Hepatocyte (in vitro differentiated cells): ENCODE measurements around the gene RPS27. TPM values are rescaled to one million over a fixed set of nuclear protein-coding genes. Genes with fewer than 3 reads are reported as not detected.
A peak's percentile ranks its signal among the peaks of the same experiment; 100 is the strongest.

Experiments used
- DNase-seq: peaks from one replicate; pipeline ENCODE4 v3.0.0-alpha.2; 2016; ENCODE audit warnings: low spot score
- H2AFZ ChIP-seq: fragments of 200-600 bp; sonication (generic); 2 replicates; pipeline ENCODE4 v1.6.0; 2016; ENCODE audit warnings: antibody characterized with exemption, mild to moderate bottlenecking
- H3K27ac ChIP-seq: fragments of 200-600 bp; sonication (generic); 2 replicates; pipeline ENCODE4 v1.5.1; 2016; ENCODE audit warnings: mild to moderate bottlenecking
- H3K27me3 ChIP-seq: fragments of 200-600 bp; sonication (generic); 2 replicates; pipeline ENCODE4 v1.6.1; 2016
- H3K36me3 ChIP-seq: fragments of 200-600 bp; sonication (generic); replicated peaks from 2 replicates; pipeline ENCODE4 v1.5.1; 2016; ENCODE audit warnings: low read depth; ENCODE audit not compliant: insufficient read depth
- H3K4me1 ChIP-seq: fragments of 200-600 bp; sonication (generic); 2 replicates; pipeline ENCODE4 v1.5.1; 2016; ENCODE audit warnings: mild to moderate bottlenecking, moderate library complexity; ENCODE audit not compliant: insufficient read depth
- H3K4me2 ChIP-seq: fragments of 200-600 bp; sonication (generic); 2 replicates; pipeline ENCODE4 v1.6.0; 2016
- H3K4me3 ChIP-seq: fragments of 200-600 bp; sonication (generic); 2 replicates; pipeline ENCODE4 v1.5.1; 2016; ENCODE audit warnings: mild to moderate bottlenecking
- H3K79me2 ChIP-seq: fragments of 200-600 bp; sonication (generic); 2 replicates; pipeline ENCODE4 v1.6.0; 2017; ENCODE audit warnings: mild to moderate bottlenecking
- H3K9me2 ChIP-seq: fragments of 200-600 bp; sonication (generic); replicated peaks from 2 replicates; pipeline ENCODE4 v1.6.0; 2017; ENCODE audit warnings: mild to moderate bottlenecking; ENCODE audit not compliant: insufficient read depth
- H3K9me3 ChIP-seq: fragments of 200-600 bp; sonication (generic); 2 replicates; pipeline ENCODE4 v1.5.1; 2016; ENCODE audit warnings: low read depth, mild to moderate bottlenecking
- H4K20me1 ChIP-seq: fragments of 200-600 bp; sonication (generic); 2 replicates; pipeline ENCODE4 v1.6.0; 2016; ENCODE audit warnings: mild to moderate bottlenecking; ENCODE audit not compliant: insufficient read depth, poor library complexity, severe bottlenecking
- EZH2 ChIP-seq: fragments of 200-600 bp; sonication (generic); IDR thresholded peaks from 2 replicates; pipeline ENCODE4 v1.6.1; 2016; ENCODE audit warnings: antibody characterized with exemption, mild to moderate bottlenecking, borderline replicate concordance
- EZH2phosphoT487 ChIP-seq: fragments of 200-600 bp; sonication (generic); IDR thresholded peaks from one replicate; pipeline ENCODE4 v1.6.1; 2018; ENCODE audit warnings: antibody characterized with exemption, mild to moderate bottlenecking, low read depth, moderate library complexity; ENCODE audit not compliant: unreplicated experiment, severe bottlenecking
- WGBS: methylation state at CpG from one replicate; pipeline ENCODE4 v1.1.6; 2016; ENCODE audit warnings: low lambda C conversion rate; ENCODE audit errors: missing lambda C conversion rate; 5-methylcytosine and 5-hydroxymethylcytosine counted together
- polyA plus RNA-seq: library from polyadenylated mRNA; unstranded; fragments of >200 nt; fragmentation: Nextera tagmentation; extraction: Ambion mirVana; gene quantifications from 2 replicates; pipeline ENCODE4 v1.2.1, GENCODE V29; 2016
- total RNA-seq: library from RNA; depleted of rRNA; stranded (reverse); fragments of >200 nt; gene quantifications from 2 replicates; pipeline ENCODE4 v1.2.3, GENCODE V29; 2014
- TF ChIP-seq, protein P1 (sequence below): fragments of 200-600 bp; sonication (generic); IDR thresholded peaks from 2 replicates; pipeline ENCODE4 v1.5.1; 2016; ENCODE audit warnings: antibody characterized with exemption, mild to moderate bottlenecking; ENCODE audit not compliant: poor library complexity

Gene RPS27
- total and polyA plus RNA-seq, 2 experiments from 2014 or later, result 1,696 to 2,548 TPM

DNA sequence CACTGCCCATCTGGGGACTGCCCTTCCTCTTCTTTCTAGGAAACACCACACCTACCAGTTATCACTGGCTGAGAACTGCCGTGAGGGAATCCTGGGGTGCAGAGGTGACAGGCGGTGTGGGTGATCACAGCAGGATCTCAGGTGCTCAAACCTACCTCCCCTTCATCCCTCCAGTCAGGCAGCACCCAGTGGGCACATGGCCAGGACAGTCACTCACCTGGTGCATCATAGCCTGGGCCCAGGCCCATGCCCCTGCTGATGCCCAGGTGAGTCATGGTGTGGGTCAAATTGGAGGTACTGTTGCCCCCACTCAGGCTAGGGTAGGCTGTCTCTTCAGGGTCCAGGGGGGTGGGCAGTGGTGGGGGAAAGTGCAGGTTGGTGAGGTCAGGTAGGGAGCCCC is 38.8 kb upstream of the RPS27 start:
- DNase-seq, result no peak
- Histone ChIP-seq H3K27me3 (no peaks in the 10 kb centered on the region), H3K9me2 (no peaks in the 10 kb centered on the region), H3K4me2 (no peak overlapping the region), H2AFZ (no peak overlapping the region), H3K4me3 (no peak overlapping the region), H3K4me1 (peaks cover 10% of the 10 kb centered on the region), H3K9me3 (no peaks in the 10 kb centered on the region), H3K27ac (no peak overlapping the region), H3K36me3 (no peaks in the 10 kb centered on the region), H4K20me1 (peaks cover 29% of the 10 kb centered on the region), H3K79me2 (peaks cover 43% of the 10 kb centered on the region)
- TF ChIP-seq EZH2, result no peak
- TF ChIP-seq, protein P1, sequence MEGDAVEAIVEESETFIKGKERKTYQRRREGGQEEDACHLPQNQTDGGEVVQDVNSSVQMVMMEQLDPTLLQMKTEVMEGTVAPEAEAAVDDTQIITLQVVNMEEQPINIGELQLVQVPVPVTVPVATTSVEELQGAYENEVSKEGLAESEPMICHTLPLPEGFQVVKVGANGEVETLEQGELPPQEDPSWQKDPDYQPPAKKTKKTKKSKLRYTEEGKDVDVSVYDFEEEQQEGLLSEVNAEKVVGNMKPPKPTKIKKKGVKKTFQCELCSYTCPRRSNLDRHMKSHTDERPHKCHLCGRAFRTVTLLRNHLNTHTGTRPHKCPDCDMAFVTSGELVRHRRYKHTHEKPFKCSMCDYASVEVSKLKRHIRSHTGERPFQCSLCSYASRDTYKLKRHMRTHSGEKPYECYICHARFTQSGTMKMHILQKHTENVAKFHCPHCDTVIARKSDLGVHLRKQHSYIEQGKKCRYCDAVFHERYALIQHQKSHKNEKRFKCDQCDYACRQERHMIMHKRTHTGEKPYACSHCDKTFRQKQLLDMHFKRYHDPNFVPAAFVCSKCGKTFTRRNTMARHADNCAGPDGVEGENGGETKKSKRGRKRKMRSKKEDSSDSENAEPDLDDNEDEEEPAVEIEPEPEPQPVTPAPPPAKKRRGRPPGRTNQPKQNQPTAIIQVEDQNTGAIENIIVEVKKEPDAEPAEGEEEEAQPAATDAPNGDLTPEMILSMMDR, result no peak
- no peak for TF ChIP-seq EZH2phosphoT487
- WGBS, result 98% methylated on average over 2 of the region's 2 CpGs

DNA sequence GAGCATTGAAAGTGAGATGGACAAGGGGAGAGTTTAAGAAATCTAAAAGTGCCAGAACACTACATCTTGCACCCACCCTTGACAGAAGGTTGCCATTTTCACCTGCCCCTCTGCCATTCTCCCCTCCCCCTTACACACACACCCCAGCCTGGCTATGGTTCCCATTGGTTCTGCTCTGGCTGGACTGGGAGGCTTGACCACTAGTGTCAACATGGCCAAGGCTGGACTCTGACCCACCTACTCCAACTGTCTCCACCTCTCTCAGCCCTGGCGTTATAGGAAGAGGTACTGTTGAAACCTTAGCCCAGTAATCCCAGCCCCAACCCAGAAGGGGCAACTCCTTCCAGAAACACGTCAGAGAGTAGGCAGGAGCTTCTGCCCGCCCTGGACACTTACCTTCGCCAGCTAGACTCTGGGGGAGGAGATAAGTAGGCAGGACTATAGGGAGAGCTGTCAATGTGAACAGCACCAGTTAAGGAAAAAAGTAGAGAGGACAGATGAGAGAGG is 36.6 kb upstream of the RPS27 start:
- Histone ChIP-seq H3K9me2 (no peaks in the 10 kb centered on the region), H3K4me2 (peak overlapping the region; percentile 12), H4K20me1 (peaks cover 40% of the 10 kb centered on the region), H3K27me3 (no peaks in the 10 kb centered on the region), H3K27ac (peak overlapping the region; percentile 33), H3K36me3 (no peaks in the 10 kb centered on the region), H3K79me2 (peaks cover 55% of the 10 kb centered on the region), H3K4me3 (no peak overlapping the region), H3K4me1 (peaks cover 15% of the 10 kb centered on the region), H3K9me3 (no peaks in the 10 kb centered on the region), H2AFZ (no peak overlapping the region)
- DNase-seq, result peak; percentile 62
- 66% methylated on average over 4 of the region's 4 CpGs for WGBS
- TF ChIP-seq EZH2phosphoT487 (no peak), EZH2 (no peak)
- TF ChIP-seq, protein P1, result no peak

DNA sequence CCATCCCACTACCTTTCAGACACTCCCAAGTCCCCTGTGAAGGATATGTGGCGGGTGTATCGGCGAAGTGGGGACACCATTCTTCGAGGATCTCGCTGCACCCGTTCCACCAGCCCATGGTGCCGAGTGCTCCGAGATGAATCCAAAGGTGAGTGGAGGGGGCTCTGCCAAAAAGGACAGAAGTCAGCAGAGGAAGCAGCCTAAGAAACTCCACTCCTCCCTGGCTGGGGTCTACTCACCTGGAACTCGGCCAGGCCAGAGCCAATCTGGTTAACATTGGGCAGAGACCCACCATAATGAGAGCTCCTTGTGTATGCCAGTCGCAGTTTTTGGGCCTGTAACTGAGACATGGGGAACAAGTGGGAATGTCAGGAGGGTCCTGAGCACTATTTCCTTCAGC is 35.7 kb upstream of the RPS27 start:
- peaks cover 55% of the 10 kb centered on the region for H3K79me2 ChIP-seq

More for the DNA sequence above, 35.7 kb upstream of the RPS27 start:
- no peak overlapping the region for H2AFZ ChIP-seq
- peak overlapping the region; percentile 33 for H3K27ac ChIP-seq
- H3K4me2 ChIP-seq, result peak overlapping the region; percentile 12
- WGBS, result 97% methylated on average over 10 of the region's 10 CpGs
- H4K20me1 ChIP-seq, result peaks cover 40% of the 10 kb centered on the region
- H3K36me3 ChIP-seq, result no peaks in the 10 kb centered on the region
- TF ChIP-seq EZH2 (no peak), EZH2phosphoT487 (no peak)
- TF ChIP-seq, protein P1, result no peak
- H3K9me3 ChIP-seq, result no peaks in the 10 kb centered on the region
- no peak overlapping the region for H3K4me3 ChIP-seq
- no peaks in the 10 kb centered on the region for H3K9me2 ChIP-seq
- H3K27me3 ChIP-seq, result no peaks in the 10 kb centered on the region
- no peak for DNase-seq
- H3K4me1 ChIP-seq, result peaks cover 19% of the 10 kb centered on the region
